ENCODE results near the gene UBAC2.

UBAC2 gene

GRCh38 chr13:99363391-99363790, 162.7 kb downstream of the UBAC2 start:
- DNase-seq, result no peak

DNA sequence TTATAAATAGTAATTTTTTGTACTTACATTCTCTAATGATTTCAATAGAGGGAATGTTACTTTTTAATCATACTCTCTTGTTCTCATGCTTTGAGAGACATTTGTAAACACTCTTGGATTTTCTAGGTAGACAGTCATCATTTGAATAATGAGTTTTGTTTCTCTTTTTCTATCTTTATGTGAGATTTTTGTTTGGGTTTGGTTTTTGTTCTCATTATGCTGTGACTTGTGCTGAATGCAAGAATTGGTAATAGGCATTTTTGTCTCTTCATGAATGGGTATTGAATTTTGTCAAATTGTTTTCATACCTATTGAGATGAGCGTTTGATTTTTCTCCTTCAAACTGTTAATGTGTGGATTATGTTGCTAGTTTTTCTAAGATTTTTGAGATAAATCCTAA, 163.3 kb downstream of the UBAC2 start:
- DNase-seq, result no peak

DNA sequence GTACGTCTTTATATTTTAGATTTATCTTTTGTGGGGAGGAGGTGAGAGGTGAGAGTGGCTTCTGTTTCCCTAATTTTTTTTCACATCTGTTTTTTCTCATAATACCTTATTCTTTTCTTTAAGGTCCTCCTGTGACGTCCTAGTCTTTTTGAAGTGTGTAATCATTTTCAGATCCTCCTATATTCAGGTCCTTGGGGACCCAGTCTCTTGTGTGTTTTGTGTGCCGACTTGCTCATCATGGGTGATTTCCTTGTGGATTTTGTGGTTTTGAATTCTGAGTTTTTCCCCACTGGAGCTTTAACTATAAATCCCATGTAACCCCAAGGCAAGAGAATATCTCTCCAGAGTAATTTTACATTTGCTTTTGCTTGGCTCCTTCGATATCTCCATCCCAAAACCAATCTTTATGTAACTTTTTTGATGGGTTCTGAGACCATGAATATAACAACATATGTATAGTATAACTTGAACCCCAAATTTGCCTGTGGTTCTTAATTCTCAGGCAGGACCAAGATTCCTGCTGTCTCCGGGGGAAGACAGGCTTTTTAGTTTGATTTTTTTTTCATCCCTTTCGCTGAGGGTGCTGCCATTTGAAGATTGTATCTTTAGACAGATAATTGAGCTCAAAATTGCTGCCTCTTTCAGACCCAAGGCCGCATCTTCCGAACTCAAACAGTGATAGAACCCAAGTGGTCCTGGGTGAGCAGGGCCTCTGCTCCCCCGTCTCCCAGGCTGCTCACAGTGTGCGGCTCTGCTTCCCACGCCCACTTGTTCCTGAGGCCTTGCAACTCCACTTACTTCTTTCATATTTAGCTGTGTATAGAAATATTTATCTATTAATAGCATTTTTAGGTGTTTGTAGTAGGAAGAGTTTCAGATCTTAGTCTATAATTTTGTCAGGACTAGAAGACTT, 165.7 kb downstream of the UBAC2 start:
- DNase-seq, result peak in 1 of 2 donors; percentile 44

GRCh38 chr13:99367106-99367616, 166.5 kb downstream of the UBAC2 start:
- DNase-seq, result peak in 1 of 2 donors; percentile 54

DNA sequence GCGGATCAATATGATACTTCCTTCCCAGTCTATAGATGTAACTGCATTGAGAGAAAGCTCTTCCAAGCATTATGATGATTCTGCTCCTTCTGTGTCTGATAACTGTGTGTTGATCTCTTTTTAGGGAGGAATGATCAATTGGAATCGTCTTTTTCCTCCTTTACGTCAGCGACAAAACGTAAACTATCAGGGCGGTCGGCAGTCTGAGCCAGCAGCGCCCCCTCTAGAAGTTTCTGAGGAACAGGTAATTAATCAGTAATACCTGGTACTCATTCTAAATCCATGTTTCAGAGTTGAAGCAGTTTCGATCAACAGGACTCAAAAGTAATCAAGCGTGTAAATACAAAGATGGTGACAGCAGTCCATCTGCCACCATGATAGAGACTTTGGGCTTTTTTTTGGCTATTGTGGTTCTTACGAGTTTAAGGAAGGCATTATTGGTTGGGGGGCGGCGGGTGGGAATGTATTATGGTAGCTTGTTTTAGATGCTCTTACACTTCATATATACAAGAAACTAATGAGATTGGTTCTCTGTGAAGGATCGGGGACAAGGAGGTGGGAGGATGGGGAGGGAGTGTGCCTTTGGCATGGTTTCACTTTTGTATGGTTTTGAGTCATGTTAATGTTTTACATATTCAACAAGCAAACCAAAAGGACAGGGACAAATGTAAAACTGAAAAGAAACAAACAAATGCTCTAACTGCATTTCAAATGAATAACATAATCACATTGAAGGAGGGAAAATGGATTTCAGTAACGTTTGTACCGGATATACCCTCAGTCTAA, 167.2 kb downstream of the UBAC2 start:
- peak in 1 of 2 donors; percentile 50 for DNase-seq

- DNase-seq, result no peak
Measured at GRCh38 chr13:99370481-99371275, 170.0 kb downstream of the UBAC2 start.

DNA sequence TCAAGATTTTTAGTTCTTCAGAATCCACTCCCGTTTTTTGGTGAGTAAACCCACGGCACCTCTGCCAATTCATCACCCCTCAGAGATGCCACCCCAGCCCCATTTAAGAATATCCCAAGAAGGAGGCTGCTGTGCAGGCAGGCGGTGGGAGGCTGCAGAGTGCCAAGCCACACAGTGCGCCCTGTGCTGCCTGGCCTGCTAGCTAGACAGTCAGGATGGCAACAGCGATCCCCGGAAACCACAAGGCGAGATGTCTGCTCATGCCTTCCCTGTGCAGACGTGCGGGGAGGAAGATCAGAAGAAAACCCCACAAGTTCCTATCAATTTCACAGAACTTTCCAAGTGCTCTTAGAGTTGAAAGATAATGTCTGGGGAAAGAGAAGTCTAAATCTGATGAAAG, 171.3 kb downstream of the UBAC2 start:
- DNase-seq, result peak; percentile 72 to 73

DNA sequence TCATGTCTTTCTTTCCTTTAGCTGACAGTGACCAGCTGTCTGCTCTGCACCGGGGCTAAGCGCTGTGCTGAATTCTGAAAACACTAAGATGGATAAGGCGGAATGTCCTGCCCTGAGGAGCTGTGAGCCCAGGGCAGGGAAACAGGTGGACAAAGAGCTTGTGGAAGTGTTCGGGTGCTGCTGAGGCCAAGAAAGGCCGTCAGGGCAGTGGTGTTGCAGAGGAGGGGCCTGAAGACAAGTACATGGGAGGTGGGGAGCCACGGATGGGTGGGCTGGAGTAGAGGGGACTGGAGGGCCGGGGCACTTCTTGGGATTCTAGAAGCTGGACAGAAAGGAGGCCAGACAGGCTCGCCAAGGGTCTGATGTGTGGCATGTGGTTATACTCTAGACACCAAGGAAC, 172.8 kb downstream of the UBAC2 start:
- no peak for DNase-seq

DNA sequence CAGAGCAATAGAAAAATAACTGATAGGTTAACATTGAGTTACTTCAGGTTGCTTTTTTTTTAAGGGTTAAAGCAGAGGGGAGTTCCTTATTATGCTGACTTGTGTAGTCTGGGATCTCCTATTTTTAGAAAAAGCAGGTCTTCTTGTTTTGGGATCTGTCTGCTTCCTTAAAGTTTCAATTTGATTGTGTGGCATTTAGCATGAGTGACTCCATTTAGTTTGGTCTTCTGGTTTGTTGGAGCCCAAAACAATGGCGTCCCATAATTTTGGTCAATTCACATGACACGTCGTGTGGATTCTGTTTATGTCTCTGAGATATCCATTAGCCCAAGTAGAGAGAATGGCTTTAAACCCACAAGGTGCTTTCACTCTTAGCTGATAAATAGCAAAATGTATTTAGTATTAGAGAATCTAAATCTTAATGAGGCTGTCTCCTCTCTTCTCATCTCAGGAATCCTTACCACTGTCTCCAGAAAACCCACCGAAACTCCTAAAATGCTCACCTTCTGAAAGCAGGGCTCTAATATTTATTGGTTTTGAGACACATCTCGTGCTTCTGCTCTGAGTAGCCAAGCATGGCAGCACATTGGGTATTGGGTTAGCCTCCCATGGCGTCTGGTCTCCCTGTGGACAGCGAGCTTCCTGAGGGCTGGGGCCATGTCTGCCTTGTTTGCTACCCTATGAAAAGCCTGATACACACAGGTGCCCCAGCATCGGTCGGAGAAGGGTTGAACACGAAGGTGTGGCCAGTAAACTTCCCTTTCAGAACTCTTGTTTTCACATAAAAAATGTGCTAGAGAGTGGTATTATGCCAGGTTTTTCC, 173.7 kb downstream of the UBAC2 start:
- peak in 1 of 2 donors; percentile 60 for DNase-seq

GRCh38 chr13:99374994-99375737, 174.5 kb downstream of the UBAC2 start:
- DNase-seq, result peak; percentile 60 to 92

- DNase-seq, result no peak
Measured at GRCh38 chr13:99375738-99376080, 175.1 kb downstream of the UBAC2 start.

GRCh38 chr13:99376132-99376531, 175.5 kb downstream of the UBAC2 start:
- peak in 1 of 2 donors; percentile 85 for DNase-seq

DNA sequence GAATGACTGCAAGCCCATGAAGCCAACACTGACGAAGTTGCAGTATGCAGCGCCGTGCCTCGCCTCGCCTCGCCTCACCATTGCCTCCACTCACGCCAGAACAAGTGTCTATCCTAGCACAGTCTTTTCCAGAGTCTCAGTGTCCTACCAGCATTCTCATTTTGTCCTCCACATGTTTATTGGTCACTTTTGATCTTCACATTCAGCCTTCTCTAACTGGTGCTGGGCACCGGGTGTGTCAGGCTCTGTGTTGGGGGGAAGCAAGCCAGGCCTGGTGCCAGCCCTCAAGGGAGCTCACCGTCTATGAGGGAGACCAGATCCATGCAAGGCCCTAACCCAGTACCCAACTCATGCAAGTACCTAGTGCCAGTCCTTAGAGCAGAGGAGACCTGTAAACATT, 176.3 kb downstream of the UBAC2 start:
- DNase-seq, result no peak

GRCh38 chr13:99377641-99378040, 177.0 kb downstream of the UBAC2 start:
- no peak for DNase-seq

DNA sequence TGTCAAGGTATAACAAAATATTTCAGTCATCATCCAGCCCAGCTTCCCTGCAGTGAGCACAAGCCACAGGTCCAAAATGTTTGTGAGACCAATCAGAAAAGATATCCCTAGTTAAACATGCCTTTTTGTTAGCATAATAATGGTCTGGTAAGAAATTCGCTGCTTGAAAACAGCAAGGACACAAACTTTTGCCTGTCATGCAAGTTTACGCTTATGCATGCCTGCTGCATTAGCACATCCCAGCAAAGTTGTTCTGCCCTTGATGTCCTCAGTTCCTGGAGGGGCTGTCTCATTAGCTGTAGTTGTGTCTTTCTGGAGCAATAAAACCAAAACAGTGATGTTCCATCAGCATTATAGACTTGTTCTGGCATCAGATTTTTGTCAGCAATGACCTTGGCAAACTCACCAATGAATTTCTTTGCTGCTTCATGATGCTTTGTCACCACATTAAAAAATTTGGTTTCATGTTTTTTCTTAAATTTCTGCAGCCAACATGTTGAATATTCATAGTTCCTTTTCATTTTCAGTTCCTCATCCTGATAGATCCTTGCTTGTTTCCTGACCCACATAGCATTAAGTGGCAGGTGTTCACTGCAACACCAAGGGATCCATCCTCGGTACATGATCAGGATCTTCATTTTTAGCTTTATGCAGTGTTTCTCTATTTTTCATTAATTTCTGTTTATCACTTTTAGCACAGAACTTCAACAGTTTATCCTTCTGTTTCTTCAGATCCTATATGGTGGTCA, 178.5 kb downstream of the UBAC2 start:
- no peak for DNase-seq

DNA sequence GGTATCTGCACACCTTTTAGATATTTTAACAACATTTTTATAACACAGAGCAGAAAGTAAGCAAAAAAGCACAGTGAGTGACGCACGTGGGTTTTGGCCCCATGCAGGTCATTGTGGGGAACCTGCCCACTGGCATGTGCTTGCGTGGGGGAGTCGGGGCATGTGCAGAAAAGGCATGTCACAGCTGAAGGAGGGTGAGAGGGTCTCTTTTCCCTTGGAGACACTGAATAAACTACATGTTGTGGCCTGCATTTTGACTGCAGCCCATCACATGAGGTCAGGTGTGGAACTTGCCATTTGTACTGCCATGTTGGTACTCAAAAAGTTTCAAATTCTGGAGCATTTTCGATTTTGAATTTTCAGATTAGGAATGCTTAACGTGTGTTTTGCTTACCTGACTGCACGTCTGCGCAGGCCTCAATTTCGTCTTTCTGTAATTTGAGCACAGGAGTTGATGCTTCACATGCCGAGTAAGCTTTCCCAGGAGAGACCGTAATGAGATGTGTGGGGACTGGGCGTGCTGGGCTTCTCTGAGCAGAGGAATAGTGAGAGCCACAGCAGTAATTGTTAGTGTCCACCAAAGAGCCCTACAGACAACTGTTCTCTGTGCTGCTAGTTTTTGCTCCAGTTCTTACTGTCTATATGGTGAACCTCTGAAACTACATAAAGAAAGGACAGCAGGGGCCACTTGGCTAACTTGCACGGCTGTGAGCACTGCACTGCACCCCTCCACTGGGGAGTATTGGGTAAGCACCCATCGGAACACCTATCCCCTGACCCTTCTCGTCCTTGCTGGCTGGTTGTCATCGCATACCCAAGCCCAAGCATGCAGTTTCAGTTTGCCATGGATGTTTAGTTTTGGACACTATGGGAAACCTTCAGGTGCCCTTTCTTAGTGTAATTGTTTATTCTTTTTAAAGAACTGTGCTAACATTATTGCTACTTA, 179.5 kb downstream of the UBAC2 start:
- no peak for DNase-seq

DNA sequence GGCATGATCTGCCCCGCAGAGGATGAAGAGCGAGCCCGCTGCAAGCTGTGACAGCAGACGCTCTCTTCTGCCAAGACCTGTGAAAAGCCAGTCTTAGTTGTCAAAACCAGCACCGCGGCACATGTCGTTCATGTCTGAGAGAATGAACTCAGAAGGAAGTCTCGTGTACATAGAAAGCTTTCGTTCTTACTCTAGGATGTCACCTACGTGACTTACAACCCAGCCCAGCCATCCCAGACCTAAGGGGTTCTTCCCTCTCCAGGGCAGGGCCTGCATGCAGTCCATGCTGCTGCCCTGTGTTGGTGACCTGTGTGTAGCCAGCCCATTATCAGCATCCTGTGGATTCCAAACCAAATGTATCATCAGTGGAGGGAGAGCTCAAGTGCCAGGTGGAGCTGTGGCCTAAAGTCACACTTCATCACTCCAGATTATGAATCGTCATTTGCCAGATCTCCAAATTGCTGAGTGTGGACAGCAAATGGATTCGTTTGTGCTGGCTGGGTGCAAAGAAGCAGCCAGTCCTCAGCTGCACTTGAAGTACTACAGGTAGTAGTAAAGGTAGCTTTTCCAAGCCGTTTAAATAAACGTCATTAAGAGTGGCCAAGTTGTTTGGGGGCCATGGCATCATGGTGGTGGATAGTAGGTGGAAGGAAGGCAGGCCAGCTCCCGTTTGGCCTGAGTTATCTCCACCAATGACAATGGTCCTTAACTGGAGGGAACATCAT, 180.4 kb downstream of the UBAC2 start:
- DNase-seq, result peak in 1 of 2 donors; percentile 60

DNA sequence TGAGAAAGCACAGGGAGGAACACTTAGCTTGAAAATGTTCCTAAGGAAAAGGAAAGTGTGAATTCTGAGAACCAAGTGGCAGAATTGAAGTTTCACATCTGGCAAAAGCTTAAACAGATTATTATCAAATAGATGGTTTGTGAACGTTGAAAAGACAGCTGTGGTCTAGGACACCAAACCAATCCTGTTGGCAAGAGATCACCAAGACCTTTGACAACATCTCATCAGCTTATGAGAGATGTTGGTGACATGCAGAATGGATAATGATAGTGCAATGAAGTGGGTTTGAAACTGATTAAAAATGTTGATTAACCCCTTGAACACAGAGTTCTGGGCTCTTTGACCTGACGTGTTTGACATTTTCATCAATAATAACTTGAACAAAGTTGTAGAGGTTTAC, 181.1 kb downstream of the UBAC2 start:
- no peak for DNase-seq
